HEK293T (cell line): ENCODE measurements around the gene LXN.

Experiments used
- FOXA1 ChIP-seq: fragments of 450-650 bp; IDR thresholded peaks from 2 replicates; pipeline ENCODE4 v1.6.1; 2016; ENCODE audit warnings: mild to moderate bottlenecking
- FOXK2 ChIP-seq: fragments of 450-650 bp; IDR thresholded peaks from 2 replicates; pipeline ENCODE4 v1.6.1; 2016; ENCODE audit warnings: mild to moderate bottlenecking
- FOXM1 ChIP-seq: fragments of 450-650 bp; IDR thresholded peaks from 2 replicates; pipeline ENCODE4 v1.6.1; 2017; ENCODE audit warnings: mild to moderate bottlenecking, borderline replicate concordance
- L3MBTL2 ChIP-seq: fragments of 450-650 bp; conservative IDR thresholded peaks from 2 replicates; pipeline ENCODE4 v1.6.1; 2016; ENCODE audit warnings: mild to moderate bottlenecking
- NFRKB ChIP-seq: fragments of 450-650 bp; IDR thresholded peaks from 2 replicates; pipeline ENCODE4 v1.6.1; 2016; ENCODE audit warnings: mild to moderate bottlenecking, moderate library complexity
- PKNOX1 ChIP-seq: fragments of 450-650 bp; IDR thresholded peaks from 2 replicates; pipeline ENCODE4 v1.6.1; 2016
- SP1 ChIP-seq: fragments of 450-650 bp; IDR thresholded peaks from 2 replicates; pipeline ENCODE4 v1.6.1; 2017

GRCh38 chr3:158625881-158626280 is 46.6 kb downstream of the LXN start:
- TF ChIP-seq SP1 (no peak), L3MBTL2 (no peak), FOXM1 (no peak), PKNOX1 (no peak), NFRKB (no peak), FOXK2 (no peak), FOXA1 (no peak)
